Trophoblast cell (in vitro differentiated cells and primary cell): Measurements from ENCODE around the gene DCUN1D3.

Experiments used
- DNase-seq, 2 donors: peaks; one replicate each; pipeline ENCODE4 v3.0.0-alpha.2; 2016
- H2AFZ ChIP-seq: 2 replicates; pipeline ENCODE4 v1.6.1; 2013; ENCODE audit warnings: low read length, moderate library complexity, mild to moderate bottlenecking; ENCODE audit not compliant: insufficient read depth, poor library complexity
- H2AK5ac ChIP-seq: 2 replicates; pipeline ENCODE4 v1.6.1; 2013; ENCODE audit warnings: mild to moderate bottlenecking, low read length
- H2BK120ac ChIP-seq: 2 replicates; pipeline ENCODE4 v1.6.1; 2013; ENCODE audit warnings: low read length, mild to moderate bottlenecking, moderate library complexity; ENCODE audit not compliant: insufficient read depth, poor library complexity
- H2BK12ac ChIP-seq: 2 replicates; pipeline ENCODE4 v1.6.1; 2013; ENCODE audit warnings: mild to moderate bottlenecking, low read length, moderate library complexity
- H2BK5ac ChIP-seq: 2 replicates; pipeline ENCODE4 v1.6.1; 2013; ENCODE audit warnings: low read length, low read depth, moderate library complexity, mild to moderate bottlenecking; ENCODE audit not compliant: poor library complexity
- H3K14ac ChIP-seq: 2 replicates; pipeline ENCODE4 v1.6.1; 2013; ENCODE audit warnings: mild to moderate bottlenecking, low read length
- H3K18ac ChIP-seq: 2 replicates; pipeline ENCODE4 v1.6.1; 2013; ENCODE audit warnings: mild to moderate bottlenecking, low read length
- H3K23ac ChIP-seq: 2 replicates; pipeline ENCODE4 v1.6.1; 2013; ENCODE audit warnings: low read length
- H3K27ac ChIP-seq: 2 replicates; pipeline ENCODE4 v1.5.1; 2013; ENCODE audit warnings: low read depth, mild to moderate bottlenecking, inconsistent platforms, low read length, moderate library complexity
- H3K27me3 ChIP-seq: 2 replicates; pipeline ENCODE4 v1.6.1; 2013; ENCODE audit warnings: inconsistent platforms, mild to moderate bottlenecking, low read length, moderate library complexity; ENCODE audit not compliant: insufficient read depth
- H3K36me3 ChIP-seq, 2 experiments: 1 replicate in 1 of 2; 2 replicates in 1 of 2; pipeline ENCODE4 v1.6.1; 2013; ENCODE audit warnings: low read length in 2 of 2, mild to moderate bottlenecking in 2 of 2, moderate library complexity in 1 of 2; ENCODE audit not compliant: insufficient read depth in 2 of 2, control insufficient read depth in 1 of 2
- H3K4ac ChIP-seq: 2 replicates; pipeline ENCODE4 v1.6.1; 2013; ENCODE audit warnings: low read depth, mild to moderate bottlenecking, low read length, moderate library complexity
- H3K4me1 ChIP-seq, 2 experiments: 1 replicate in 1 of 2; 2 replicates in 1 of 2; pipeline ENCODE4 v1.6.1; 2013; ENCODE audit warnings: low read length in 2 of 2, mild to moderate bottlenecking in 2 of 2, moderate library complexity in 1 of 2; ENCODE audit not compliant: insufficient read depth in 2 of 2, control insufficient read depth in 1 of 2
- H3K4me2 ChIP-seq: 2 replicates; pipeline ENCODE4 v1.6.1; 2013; ENCODE audit warnings: inconsistent platforms, mild to moderate bottlenecking, low read length, moderate library complexity
- H3K4me3 ChIP-seq: 2 replicates; pipeline ENCODE4 v1.5.1; 2013; ENCODE audit warnings: mild to moderate bottlenecking, low read depth, low read length, inconsistent platforms
- H3K79me1 ChIP-seq: one replicate; pipeline ENCODE4 v1.6.1; 2013; ENCODE audit warnings: low read length
- H3K79me2 ChIP-seq: 2 replicates; pipeline ENCODE4 v1.6.1; 2013; ENCODE audit warnings: low read length, mild to moderate bottlenecking; ENCODE audit not compliant: control insufficient read depth, insufficient read depth, poor library complexity
- H3K9ac ChIP-seq: 2 replicates; pipeline ENCODE4 v1.6.1; 2013; ENCODE audit warnings: mild to moderate bottlenecking, low read length
- H3K9me3 ChIP-seq: 2 replicates; pipeline ENCODE4 v1.6.1; 2013; ENCODE audit warnings: low read depth, mild to moderate bottlenecking, control low read depth, inconsistent platforms, low read length; ENCODE audit not compliant: insufficient read depth
- H4K12ac ChIP-seq: 2 replicates; pipeline ENCODE4 v1.6.1; 2013; ENCODE audit warnings: low read depth, mild to moderate bottlenecking, low read length, moderate library complexity
- H4K8ac ChIP-seq: 2 replicates; pipeline ENCODE4 v1.6.1; 2013; ENCODE audit warnings: low read depth, mild to moderate bottlenecking, low read length, moderate library complexity
- H4K91ac ChIP-seq: one replicate; pipeline ENCODE4 v1.6.1; 2013; ENCODE audit warnings: low read depth, mild to moderate bottlenecking, low read length, moderate library complexity
- WGBS: extraction: QIAGEN DNeasy Blood & Tissue Kit; methylation state at CpG from one replicate; pipeline ENCODE4 v1.1.7; 2013; ENCODE audit warnings: missing lambda C conversion rate; ENCODE audit not compliant: insufficient read length, insufficient coverage; ENCODE audit errors: extremely low coverage; 5-methylcytosine and 5-hydroxymethylcytosine counted together

DCUN1D3 gene

GRCh38 chr16:20928774-20929411 is 28.7 kb upstream of the DCUN1D3 start:
- Histone ChIP-seq H3K4me2 (no peak overlapping the region), H3K4ac (no peak overlapping the region), H2BK5ac (no peak overlapping the region), H3K36me3 (peaks cover 0 to 2% of the 10 kb centered on the region in 2 experiments), H2AFZ (no peak overlapping the region), H3K23ac (no peak overlapping the region), H3K4me3 (no peak overlapping the region), H2AK5ac (no peak overlapping the region), H4K91ac (no peak overlapping the region), H4K12ac (no peak overlapping the region), H4K8ac (no peak overlapping the region), H3K27ac (no peak overlapping the region), H3K9me3 (no peaks in the 10 kb centered on the region), H3K27me3 (no peaks in the 10 kb centered on the region), H3K14ac (no peak overlapping the region), H3K79me2 (no peaks in the 10 kb centered on the region), H2BK12ac (no peak overlapping the region), H3K79me1 (no peaks in the 10 kb centered on the region), H3K9ac (no peak overlapping the region), H3K4me1 (peaks cover 4 to 9% of the 10 kb centered on the region in 2 experiments), H3K18ac (no peak overlapping the region), H2BK120ac (no peak overlapping the region)
- no peak for DNase-seq
- no CpG with 5 or more reads among the region's 5 CpGs for WGBS

GRCh38 chr16:20925751-20926150 is 25.6 kb upstream of the DCUN1D3 start:
- Histone ChIP-seq H3K4me3 (no peak overlapping the region), H3K4ac (no peak overlapping the region), H3K23ac (no peak overlapping the region), H4K91ac (no peak overlapping the region), H3K79me1 (no peaks in the 10 kb centered on the region), H3K18ac (no peak overlapping the region), H2AFZ (no peak overlapping the region), H3K27me3 (no peaks in the 10 kb centered on the region), H2BK120ac (no peak overlapping the region), H2BK5ac (no peak overlapping the region), H3K36me3 (peaks cover 2% of the 10 kb centered on the region in 2 experiments), H3K79me2 (no peaks in the 10 kb centered on the region), H3K4me1 (peaks cover 2 to 3% of the 10 kb centered on the region in 2 experiments), H2AK5ac (no peak overlapping the region), H3K27ac (no peak overlapping the region), H2BK12ac (no peak overlapping the region), H3K9ac (no peak overlapping the region), H3K4me2 (no peak overlapping the region), H3K14ac (no peak overlapping the region), H3K9me3 (no peaks in the 10 kb centered on the region), H4K8ac (no peak overlapping the region), H4K12ac (no peak overlapping the region)
- no CpG with 5 or more reads among the region's 1 CpG for WGBS
- peak; percentile 38 to 82 for DNase-seq

GRCh38 chr16:20923876-20924275 is 23.7 kb upstream of the DCUN1D3 start:
- Histone ChIP-seq H2BK5ac (no peak overlapping the region), H3K4me3 (no peak overlapping the region), H4K8ac (no peak overlapping the region), H2BK12ac (no peak overlapping the region), H3K9me3 (no peaks in the 10 kb centered on the region), H3K36me3 (peaks cover 2% of the 10 kb centered on the region in 2 experiments), H3K23ac (no peak overlapping the region), H2BK120ac (no peak overlapping the region), H3K79me2 (no peaks in the 10 kb centered on the region), H2AFZ (no peak overlapping the region), H4K91ac (no peak overlapping the region), H3K9ac (no peak overlapping the region), H4K12ac (no peak overlapping the region), H3K4me2 (no peak overlapping the region), H3K18ac (no peak overlapping the region), H3K4me1 (no peaks in the 10 kb centered on the region), H3K4ac (no peak overlapping the region), H3K27me3 (no peaks in the 10 kb centered on the region), H2AK5ac (no peak overlapping the region), H3K27ac (no peak overlapping the region), H3K79me1 (no peaks in the 10 kb centered on the region), H3K14ac (no peak overlapping the region)
- WGBS, result no CpG with 5 or more reads among the region's 3 CpGs
- no peak for DNase-seq

- no peak overlapping the region for H3K4ac ChIP-seq
- no peaks in the 10 kb centered on the region for H3K79me2 ChIP-seq
- WGBS, result no CpG with 5 or more reads among the region's 2 CpGs
- no peak for DNase-seq
- H3K27ac ChIP-seq, result no peak overlapping the region
- no peak overlapping the region for H2AFZ ChIP-seq
- peaks cover 2% of the 10 kb centered on the region in 2 experiments for H3K36me3 ChIP-seq
- H3K79me1 ChIP-seq, result no peaks in the 10 kb centered on the region
- H3K4me1 ChIP-seq, result no peaks in the 10 kb centered on the region
- no peak overlapping the region for H3K23ac ChIP-seq
- H2AK5ac ChIP-seq, result no peak overlapping the region
- H4K12ac ChIP-seq, result no peak overlapping the region
- no peak overlapping the region for H3K4me3 ChIP-seq
- H2BK12ac ChIP-seq, result no peak overlapping the region
- H3K14ac ChIP-seq, result no peak overlapping the region
- no peaks in the 10 kb centered on the region for H3K9me3 ChIP-seq
- H3K9ac ChIP-seq, result no peak overlapping the region
- H2BK120ac ChIP-seq, result no peak overlapping the region
- H3K18ac ChIP-seq, result no peak overlapping the region
- no peaks in the 10 kb centered on the region for H3K27me3 ChIP-seq
- H3K4me2 ChIP-seq, result no peak overlapping the region
- H4K91ac ChIP-seq, result no peak overlapping the region
- H2BK5ac ChIP-seq, result no peak overlapping the region
- no peak overlapping the region for H4K8ac ChIP-seq
These were observed 20.6 kb upstream of the DCUN1D3 start for GRCh38 chr16:20920799-20921198.
